GM18951 (cell line): Measurements from ENCODE around the gene ERC2.

Experiments used
- POLR2A ChIP-seq: IDR thresholded peaks from 4 replicates; pipeline ENCODE4 v1.6.1; 2011; ENCODE audit warnings: mild to moderate bottlenecking; ENCODE audit not compliant: insufficient read length, insufficient read depth; ENCODE audit errors: extremely low read depth
- in situ Hi-C: fragments of 300-500 bp; cut with MboI; formaldehyde crosslinking; loops from one replicate; pipeline ENCODE4 v1.12.0; 2022; ENCODE audit warnings: low sequenced_read_pairs, mixed read lengths, inconsistent platforms; ENCODE audit not compliant: unreplicated experiment

The ERC2 gene

DNA sequence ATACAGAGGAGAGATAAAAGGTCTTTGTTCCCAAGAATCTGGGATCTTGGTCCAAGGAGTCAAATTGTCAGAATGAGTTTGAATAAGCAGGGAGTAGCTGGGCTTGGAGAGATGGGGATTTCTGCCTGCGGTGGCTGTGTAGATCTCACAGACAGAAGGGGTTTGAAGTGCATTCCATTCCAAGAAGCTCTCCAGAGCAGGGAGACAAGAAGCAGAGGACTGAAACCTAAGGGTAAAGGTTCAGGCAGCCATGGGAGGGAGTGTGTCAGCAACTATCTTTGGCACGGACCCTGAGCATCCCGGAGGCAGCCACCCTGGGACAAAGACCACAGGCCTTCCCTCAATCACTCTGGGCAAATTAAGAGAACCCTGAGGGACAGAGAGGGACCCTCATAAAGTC lies 558.9 kb downstream of the ERC2 start:
- in situ Hi-C loops, result no loop called here
- TF ChIP-seq POLR2A, result no peak

DNA sequence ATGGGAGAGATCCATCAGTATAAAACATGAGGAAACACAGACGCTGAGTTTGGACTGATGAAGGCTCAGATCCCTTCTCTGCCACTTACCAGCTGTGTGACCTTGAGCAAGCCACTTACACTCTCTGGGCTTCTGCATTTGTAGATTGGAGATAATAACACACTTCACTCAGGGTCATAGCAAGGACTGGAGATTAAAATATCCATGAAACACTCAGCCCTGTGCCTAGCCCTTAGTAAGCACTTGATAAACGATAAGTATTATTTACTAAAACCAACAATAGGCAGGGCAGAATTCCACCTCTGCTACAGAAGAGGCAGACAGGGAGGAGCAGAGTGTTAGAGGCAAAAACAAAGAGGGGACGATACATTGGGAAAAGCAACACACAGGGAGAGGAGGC lies 560.7 kb downstream of the ERC2 start:
- no peak for TF ChIP-seq POLR2A
- in situ Hi-C loops, result no loop called here

GRCh38 chr3:55906896-55907295 lies 561.4 kb downstream of the ERC2 start:
- no peak for TF ChIP-seq POLR2A
- in situ Hi-C loops, result no loop called here

DNA sequence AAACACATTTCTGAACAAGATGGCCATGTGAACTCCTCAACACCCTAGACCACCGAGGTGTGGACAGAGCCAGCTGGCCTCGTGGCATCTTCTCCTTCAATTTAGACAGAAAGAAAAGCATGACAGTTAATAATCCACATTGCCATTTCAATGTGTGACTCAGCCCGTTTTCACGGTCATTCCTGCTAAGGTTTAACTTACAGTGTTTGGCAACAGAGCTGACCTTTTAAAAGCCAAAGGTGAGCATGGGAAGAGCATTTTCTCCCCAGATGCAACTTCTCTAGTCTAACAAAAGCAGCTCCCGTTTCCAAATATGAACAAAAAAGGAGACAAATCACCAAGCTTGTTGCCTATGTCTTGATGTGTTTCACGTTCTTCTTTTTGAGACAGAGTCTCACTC lies 563.6 kb downstream of the ERC2 start:
- TF ChIP-seq POLR2A, result no peak
- in situ Hi-C loops, result no loop called here

- in situ Hi-C loops, result no loop called here
- TF ChIP-seq POLR2A, result no peak
Observed at GRCh38 chr3:55903680-55904079, 564.6 kb downstream of the ERC2 start.

DNA sequence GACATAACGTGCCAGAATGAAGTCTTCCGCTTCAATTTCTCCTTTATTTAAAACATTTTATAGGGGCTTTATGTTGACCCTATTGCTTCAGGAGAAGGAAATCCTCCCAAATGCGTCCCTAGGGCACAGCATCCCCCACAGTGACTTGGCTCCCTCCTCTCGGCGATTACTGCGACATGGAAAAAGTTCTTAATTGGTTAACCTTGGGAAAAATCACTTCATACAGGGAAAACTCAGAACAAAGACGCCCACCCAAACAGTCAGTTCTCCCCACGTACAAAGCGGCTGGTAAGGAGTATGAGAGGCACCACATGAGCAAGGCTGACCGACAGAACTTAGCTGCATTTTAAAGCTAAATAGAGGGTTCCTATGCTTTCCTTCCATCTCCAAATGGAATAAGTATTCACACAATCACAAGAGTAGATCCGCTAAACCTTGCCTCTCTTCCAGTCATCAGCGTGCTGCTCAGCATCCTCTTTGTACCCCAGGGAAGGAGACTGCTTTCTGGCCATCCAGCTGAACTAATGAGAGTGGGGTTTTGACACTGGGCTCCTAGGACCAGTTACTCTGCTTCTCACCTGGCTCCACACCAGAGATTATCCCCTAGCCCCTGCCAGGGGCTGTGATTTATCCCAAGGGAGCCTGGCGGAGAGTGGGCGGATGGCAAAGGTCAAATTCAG lies 565.9 kb downstream of the ERC2 start:
- in situ Hi-C loops, result no loop called here

DNA sequence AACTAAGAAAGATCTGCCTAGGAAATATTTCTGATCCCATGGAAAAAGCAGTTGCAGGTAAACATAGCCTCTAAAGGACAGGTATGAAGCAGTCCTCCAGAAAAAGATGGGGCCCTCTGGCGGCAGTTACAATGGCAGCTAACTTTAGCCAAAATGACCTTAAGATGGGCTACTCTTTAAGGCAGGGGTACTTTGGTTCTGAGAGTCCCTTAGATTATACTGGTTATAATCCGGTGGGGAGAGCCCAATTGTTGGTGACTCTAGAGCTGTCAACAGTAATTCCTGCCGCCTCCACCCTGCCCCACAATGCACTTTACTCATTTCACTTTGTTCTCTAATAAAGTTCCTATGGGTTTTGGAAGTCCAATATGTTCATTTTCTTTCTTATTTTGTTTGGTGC lies 568.4 kb downstream of the ERC2 start:
- in situ Hi-C loops, result no loop called here
- no peak for TF ChIP-seq POLR2A

More for the DNA sequence above, 565.9 kb downstream of the ERC2 start:
- TF ChIP-seq POLR2A, result no peak

- in situ Hi-C loops, result no loop called here
- TF ChIP-seq POLR2A, result no peak
Observed at GRCh38 chr3:55897573-55898224, 570.6 kb downstream of the ERC2 start.

DNA sequence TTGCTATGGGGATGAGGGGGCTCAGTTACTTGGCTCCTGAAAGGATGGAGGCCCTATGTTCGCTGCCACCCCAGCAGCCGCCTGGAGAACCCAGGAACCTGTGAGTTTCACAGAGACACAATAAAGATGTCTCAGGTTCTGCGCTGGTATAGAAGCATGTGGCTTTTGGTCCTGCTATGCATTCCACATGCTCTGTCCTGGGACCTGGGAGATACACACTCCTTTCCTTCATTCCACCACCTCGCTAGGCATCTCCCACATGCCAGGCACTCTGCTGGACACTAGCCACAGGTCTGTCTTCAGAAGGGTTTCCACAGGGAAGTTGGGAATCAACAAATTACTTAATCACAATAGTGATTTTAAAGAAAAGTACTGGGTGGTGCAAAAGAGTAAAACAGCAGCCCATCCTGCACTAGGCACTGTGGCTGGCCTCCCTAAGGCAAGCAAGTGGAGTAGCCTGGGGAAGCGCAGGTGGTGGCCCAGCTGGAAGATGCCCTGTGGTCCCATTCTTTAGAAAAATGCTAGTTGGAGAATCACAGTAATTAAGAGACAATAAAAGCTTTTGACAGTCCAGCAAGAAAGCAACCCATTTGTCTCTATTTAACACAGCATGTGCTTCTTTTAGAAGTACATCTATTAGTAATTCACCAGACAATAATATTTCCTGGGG lies 572.2 kb downstream of the ERC2 start:
- no peak for TF ChIP-seq POLR2A
- in situ Hi-C loops, result no loop called here

GRCh38 chr3:55894605-55895004 lies 573.7 kb downstream of the ERC2 start:
- no peak for TF ChIP-seq POLR2A
- in situ Hi-C loops, result no loop called here

- TF ChIP-seq POLR2A, result no peak
- in situ Hi-C loops, result no loop called here
Observed at GRCh38 chr3:55893045-55893664, 575.1 kb downstream of the ERC2 start.

- in situ Hi-C loops, result no loop called here
Observed at GRCh38 chr3:55891106-55891505, 577.2 kb downstream of the ERC2 start.

GRCh38 chr3:55888282-55888885 lies 579.9 kb downstream of the ERC2 start:
- no peak for TF ChIP-seq POLR2A
- in situ Hi-C loops, result no loop called here

More at GRCh38 chr3:55891106-55891505, 577.2 kb downstream of the ERC2 start:
- no peak for TF ChIP-seq POLR2A
